Activated CD4-positive, alpha-beta T cell treated with anti-CD3 and anti-CD28 coated beads, Interleukin-10, Interleukin-2, amounts not matched to agents 100 ng/mL and 50 ng/mL, durations not matched to agents 16 hours and 8 hours (primary cell): ENCODE measurements around the gene PAK2.
"Not testable (repeated sequence)": the region's sequence is repeated elsewhere in the genome, so short reads cannot be mapped to it uniquely, and the experiment has no call there.

Experiments used
- DNase-seq: peaks from one replicate; pipeline ENCODE4 v3.0.0-alpha.2; 2020

The PAK2 gene

GRCh38 chr3:196736670-196737374, 2.8 kb upstream of the PAK2 start:
- DNase-seq: no peak

DNA sequence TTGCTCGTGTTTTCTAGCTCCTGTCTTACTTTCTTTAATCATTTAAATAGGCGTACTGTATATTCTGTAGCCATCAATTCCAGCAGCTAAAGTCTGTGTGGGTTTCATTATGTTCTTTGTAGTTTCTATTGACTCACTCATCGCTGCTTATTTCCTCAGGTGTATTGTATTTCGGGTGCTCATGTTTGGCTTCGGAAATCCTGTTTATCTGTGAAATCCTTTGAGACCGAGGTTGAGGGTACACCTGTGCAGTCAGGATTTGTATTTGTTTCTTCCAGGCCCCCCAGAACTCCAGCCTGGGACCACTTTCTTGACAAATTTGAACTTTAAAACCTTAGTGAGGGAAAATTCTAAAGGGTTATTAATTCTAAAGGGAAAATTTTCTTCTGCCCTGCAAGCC, 2.0 kb upstream of the PAK2 start:
- no peak for DNase-seq

- DNase-seq: peak; percentile 50
These were observed 1.0 kb downstream of the PAK2 start for GRCh38 chr3:196740481-196741248.

- DNase-seq: no peak
These were observed 1.7 kb downstream of the PAK2 start for GRCh38 chr3:196741249-196741889.

DNA sequence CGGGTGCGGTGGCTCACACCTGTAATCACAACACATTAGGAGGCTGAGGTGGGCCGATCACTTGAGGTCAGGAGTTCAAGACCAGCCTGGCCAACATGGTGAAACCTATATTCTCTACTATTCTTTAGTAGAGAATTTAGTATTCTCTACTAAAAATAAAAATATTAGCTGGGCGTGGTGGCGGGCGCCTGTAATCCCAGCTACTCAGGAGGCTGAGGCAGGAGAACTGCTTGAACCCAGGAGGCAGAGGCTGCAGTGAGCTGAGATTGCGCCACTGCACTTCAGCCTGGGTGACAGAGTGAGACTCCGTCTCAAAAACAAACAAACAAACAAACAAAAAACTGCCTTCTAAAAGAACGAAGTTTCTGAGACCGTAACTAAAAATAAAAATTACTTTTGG, 3.9 kb downstream of the PAK2 start:
- DNase-seq: not testable (repeated sequence)

DNA sequence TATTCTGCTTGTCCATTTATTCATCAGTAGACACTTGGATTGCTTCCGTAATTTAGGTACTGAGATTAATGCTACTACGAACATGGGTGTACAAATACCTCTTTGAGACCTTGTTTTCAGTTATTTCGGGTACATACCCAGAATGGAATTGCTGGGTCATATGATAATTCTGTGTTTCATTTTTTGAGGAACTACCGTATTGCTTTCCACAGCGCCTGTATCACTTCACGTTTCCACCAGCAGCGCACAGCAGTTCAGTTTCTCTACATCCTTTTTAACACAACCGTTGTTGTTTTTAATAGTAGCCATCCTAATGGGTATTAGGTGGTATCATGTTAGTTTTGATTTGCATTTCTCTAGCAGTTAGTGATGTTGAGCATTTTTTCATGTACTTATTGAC, 9.5 kb downstream of the PAK2 start:
- no peak for DNase-seq

- DNase-seq: no peak
These were observed 13.5 kb downstream of the PAK2 start for GRCh38 chr3:196753201-196753600.

DNA sequence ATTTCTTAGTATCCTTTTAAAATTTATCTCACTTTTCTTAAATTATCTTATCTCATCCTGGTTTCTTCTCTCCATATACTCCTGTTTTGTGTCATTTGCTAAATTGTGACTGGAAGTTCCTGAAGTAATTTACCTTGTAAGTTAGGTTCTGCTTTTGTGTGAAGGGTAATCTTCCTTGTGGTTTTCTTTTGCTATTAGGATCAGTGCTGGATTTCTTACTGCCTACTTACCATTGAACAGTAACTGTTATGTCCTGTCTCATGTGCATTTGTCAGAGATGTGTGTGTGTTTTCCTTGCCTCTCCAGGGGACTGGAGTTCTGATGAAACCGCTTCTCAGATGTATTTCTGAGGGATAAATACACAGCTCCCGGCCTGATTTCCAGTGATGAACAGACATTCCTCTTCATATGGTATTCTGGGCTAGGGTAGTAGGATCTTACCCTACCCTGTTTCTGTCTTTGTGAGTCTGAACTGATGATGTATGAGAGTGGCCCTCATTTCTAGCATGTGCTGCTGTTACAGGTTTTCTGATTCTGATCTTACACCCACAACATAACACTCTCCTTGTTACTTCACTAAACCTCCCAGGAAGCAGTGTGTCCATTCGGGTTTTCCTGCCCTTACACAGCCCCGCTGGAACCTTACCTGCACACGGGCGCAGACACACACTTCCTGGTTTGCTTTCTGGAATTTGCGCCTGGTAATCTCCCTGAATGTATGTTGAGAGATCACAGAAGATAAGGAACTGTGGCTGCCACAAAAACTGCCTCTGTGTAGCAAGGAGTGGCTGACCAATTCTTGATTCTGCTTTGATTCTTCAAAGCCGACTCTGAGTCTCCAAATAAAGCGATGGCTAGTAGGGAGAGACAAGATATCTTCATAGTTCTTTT, 14.7 kb downstream of the PAK2 start:
- no peak for DNase-seq

- no peak for DNase-seq
These were observed 17.1 kb downstream of the PAK2 start for GRCh38 chr3:196756732-196757131.

DNA sequence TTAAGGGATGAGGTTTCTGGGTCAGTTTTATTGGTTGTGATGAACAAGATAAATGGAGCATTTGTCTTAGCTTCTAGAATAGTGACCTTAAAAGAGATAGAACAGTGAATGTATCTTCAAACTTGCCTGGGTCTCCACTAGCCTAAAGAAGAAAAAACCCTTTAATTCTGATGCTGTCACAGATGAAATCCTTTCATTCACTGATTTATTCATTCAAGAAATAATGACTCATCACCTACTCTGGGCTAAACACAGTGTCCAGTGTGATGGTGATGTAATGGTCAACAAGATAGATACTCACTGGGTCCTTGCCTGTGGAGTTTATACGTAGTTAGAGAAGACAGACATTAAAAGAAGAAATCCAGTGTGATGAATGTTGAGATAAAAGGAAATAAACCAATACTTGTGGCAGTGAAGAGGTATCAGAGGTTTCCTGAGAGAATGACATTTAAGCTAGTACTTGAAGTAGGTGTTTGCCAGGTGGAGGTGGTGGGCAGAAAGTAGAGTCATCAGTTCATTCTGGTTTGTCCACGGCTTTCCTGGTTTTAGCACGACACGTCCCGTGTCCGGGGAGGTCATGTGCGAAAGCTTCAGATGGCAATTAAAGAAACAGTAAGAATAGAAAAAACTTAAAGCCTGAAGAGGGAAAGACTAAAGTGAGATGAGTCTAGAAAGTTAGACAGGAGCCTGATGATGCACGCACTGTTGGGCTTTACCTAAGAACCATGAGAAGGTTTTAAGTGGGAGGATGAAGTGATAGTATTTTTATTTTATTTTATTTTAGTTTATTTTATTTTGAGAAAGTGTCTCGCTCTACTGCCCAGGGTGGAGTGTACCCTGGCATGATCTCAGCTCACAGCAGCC, 18.5 kb downstream of the PAK2 start:
- DNase-seq: no peak

DNA sequence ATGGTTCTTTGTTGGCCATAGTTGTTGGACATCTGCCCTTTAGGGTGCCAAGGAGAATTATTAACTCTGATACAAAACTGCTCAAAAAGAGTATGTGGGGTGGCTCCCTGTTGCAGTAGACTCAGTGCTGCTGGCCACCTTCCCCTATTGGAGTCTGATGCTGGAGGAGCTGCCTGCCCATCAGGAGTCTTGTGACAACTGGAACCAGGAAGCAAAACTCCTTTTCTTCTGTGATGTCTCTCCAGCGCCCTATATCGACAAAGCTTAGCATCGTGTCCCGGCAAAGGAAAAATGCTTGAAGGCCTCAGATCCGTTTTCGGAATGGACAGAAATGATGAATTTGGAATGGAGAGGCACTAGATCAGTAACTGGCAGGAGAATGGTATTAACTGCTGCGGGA, 23.5 kb downstream of the PAK2 start:
- DNase-seq: no peak

GRCh38 chr3:196765454-196765853, 25.8 kb downstream of the PAK2 start:
- DNase-seq: no peak

GRCh38 chr3:196771067-196771466, 31.4 kb downstream of the PAK2 start:
- no peak for DNase-seq

DNA sequence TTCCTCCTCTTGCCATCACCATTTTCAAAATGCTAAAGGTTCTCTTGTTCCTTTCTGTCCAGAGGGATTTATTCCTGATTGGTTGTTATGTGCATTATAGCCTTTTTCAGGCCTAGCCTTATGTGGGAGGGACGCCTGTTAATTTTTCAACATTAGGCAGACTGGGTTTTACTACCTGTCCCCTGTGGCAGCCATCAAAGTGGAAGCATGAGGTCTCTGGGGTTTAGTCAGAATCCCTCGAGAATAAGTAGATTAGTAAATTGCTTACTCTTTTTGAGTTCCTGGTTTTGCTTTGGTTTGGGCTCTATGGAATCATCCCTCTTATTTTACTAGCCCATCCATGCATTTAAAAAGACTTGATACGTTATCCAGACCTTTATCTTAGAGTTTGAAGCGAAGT, 32.4 kb downstream of the PAK2 start:
- DNase-seq: no peak

DNA sequence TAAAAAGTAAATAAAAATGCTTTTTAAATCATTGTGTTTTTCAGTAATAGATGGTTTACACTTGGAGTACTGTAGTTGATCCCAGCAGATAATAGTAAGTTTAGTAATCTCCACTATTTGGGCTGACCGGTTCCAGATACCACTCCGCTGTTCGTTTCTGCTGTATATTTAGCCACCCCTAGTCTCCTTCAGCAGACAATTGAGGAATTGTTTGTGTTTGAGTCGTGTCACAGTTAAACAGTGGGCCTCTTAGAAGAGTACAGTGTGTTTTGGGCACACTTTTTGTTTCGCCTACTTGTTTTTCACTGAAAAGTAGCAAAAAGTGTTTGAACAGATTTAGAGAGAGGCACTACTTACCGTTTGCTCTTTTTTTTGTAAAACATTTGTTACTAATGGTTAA, 33.2 kb downstream of the PAK2 start:
- DNase-seq: no peak

DNA sequence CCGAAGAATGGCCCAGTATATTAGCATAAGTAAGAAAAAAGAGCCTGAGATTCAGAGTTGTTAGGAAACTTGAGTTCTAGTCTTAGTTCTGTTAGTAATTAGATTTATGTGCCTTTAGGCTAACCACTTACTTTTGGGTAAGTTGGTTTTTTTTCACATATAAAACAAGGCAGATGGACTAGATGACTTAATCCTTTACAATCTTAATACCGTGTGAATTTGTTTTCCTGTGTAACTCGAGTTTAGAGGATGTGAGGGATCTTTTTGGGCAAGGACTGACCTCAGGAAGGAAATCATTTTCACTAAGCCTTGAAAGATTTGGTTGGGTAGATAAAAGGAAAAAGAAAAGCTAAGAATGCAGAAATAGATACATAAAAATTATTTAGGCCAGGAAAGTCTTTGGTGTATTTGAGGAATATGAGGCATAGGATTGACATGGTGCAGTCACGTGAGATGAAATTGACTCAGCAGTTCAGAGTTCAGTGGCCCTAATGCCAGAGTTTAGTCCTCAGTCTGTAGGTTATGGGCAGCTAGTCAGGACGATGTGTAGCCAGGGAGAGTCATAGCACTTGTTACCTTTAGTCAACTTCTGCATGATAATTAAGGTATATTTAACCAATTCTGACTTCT, 34.6 kb downstream of the PAK2 start:
- peak; percentile 45 for DNase-seq

- no peak for DNase-seq
These were observed 35.3 kb downstream of the PAK2 start for GRCh38 chr3:196774848-196775422.

DNA sequence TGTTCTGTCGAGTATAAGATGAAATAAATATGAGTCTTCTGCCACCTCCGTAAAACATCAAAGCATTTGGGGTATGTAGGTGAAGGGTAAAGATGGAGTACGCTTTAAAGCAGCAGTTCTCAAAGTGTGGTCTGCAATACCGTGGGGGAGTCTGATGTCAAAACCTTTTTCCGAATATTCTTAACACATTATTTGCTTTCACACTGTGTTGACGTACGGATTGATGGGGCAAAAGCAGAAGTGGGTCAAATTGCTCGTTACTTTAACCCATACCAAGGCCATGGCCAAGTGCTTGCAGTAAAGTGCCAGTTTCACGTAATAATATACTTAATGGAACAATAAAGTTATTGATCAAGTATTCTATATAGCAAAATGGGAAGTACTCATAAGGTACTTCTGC, 36.3 kb downstream of the PAK2 start:
- DNase-seq: no peak

DNA sequence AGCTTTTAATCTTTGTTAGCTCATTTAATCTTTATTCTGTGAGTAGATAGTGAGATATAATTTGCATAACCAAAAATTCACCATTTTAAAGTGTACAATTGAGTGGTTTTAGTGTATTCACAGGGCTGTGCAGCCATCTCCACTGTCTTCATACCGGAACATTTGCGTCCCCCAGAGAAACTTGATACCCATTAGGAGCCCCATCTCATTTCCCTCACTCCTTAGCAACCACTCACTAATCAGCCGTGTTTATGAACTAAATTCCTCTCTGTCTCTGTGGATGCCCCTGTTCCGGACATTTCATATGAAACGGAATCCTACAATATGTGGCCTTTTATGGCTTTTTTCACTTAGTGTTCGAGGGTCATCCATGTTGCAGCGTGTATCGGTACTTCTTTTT, 38.2 kb downstream of the PAK2 start:
- no peak for DNase-seq

DNA sequence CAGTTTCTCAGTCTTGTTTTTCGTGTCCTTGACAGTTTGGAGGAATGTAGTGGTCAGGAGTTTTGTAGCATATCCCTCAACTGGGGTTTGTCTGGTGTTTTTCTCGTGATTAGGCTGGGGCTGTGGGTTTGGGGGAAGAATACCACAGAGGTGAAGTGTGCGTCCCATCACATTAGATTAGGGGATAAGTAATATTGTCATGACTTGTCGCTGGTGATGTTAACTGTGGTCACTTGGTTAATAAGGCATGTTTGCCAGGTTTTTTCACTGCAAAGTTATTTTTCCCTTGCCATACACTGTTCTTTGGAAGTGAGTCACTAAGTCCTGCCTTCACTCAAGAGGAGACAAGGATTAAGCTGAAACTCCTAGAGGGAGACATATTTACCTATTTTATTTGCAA, 39.1 kb downstream of the PAK2 start:
- DNase-seq: no peak

DNA sequence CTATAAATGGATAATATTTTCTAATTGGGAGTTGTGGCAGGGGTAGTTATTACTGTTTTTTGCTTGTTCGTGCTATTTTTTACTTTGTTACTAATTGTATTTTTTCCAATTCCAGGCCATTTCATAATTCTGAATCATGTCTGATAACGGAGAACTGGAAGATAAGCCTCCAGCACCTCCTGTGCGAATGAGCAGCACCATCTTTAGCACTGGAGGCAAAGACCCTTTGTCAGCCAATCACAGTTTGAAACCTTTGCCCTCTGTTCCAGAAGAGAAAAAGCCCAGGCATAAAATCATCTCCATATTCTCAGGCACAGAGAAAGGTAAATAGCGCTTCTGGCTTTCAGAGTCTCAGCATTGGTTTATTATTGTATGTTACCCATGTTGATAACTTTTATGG, 42.9 kb downstream of the PAK2 start:
- DNase-seq: no peak
